Common myeloid progenitor, CD34-positive (primary cell): ENCODE results near the gene MEX3C.

Experiments
- CTCF ChIA-PET: fragments of 350-600 bp; sonication (Branson Sonifier 250); formaldehyde crosslinking; loops from one replicate; lab custom pipeline; 2021; ENCODE audit warnings: antibody characterized with exemption; lab: Charles Lee
- POLR2A ChIA-PET: fragments of 350-600 bp; sonication (Branson Sonifier 250); formaldehyde crosslinking; loops from one replicate; lab custom pipeline; 2021; ENCODE audit warnings: antibody characterized with exemption; lab: Charles Lee
- DNase-seq, 3 donors: peaks; one replicate each; pipeline versions ENCODE4 v3.0.0 to v3.0.0-alpha.2; 2013
- H3K27ac ChIP-seq, 2 experiments: 1 replicate in 1 of 2; 2 replicates in 1 of 2; pipeline ENCODE4 v1.7.0; 2013; ENCODE audit warnings: inconsistent platforms in 2 of 2, low read length in 2 of 2, mild to moderate bottlenecking in 2 of 2, low read depth in 1 of 2, moderate library complexity in 1 of 2; ENCODE audit not compliant: severe bottlenecking in 2 of 2, insufficient read depth in 1 of 2, poor library complexity in 1 of 2
- H3K27me3 ChIP-seq, 5 experiments: replicated peaks in 2 of 5; 1 replicate in 3 of 5; 2 replicates in 2 of 5; pipeline versions ENCODE4 v1.6.1 to v1.7.0; 2013; ENCODE audit warnings: low read length in 4 of 5, mild to moderate bottlenecking in 2 of 5, moderate library complexity in 2 of 5, inconsistent platforms in 1 of 5; ENCODE audit not compliant: insufficient read depth in 5 of 5, control insufficient read depth in 4 of 5
- H3K36me3 ChIP-seq, 4 experiments: 1 replicate in 2 of 4; 2 replicates in 2 of 4; pipeline versions ENCODE4 v1.6.1 to v1.7.0; 2013; ENCODE audit warnings: low read length in 3 of 4, control low read depth in 1 of 4, mild to moderate bottlenecking in 1 of 4; ENCODE audit not compliant: control insufficient read depth in 4 of 4, insufficient read depth in 4 of 4
- H3K4me1 ChIP-seq, 4 experiments: 1 replicate in 3 of 4; 2 replicates in 1 of 4; pipeline versions ENCODE4 v1.6.1 to v1.7.1; 2013; ENCODE audit warnings: low read length in 3 of 4, mild to moderate bottlenecking in 3 of 4, control low read depth in 1 of 4, inconsistent platforms in 1 of 4, moderate library complexity in 1 of 4; ENCODE audit not compliant: control insufficient read depth in 4 of 4, insufficient read depth in 4 of 4; ENCODE audit errors: control extremely low read depth in 1 of 4
- H3K4me3 ChIP-seq, 7 experiments: 1 replicate in 4 of 7; 2 replicates in 3 of 7; pipeline versions ENCODE4 v1.5.1 to v1.7.0; 2013; ENCODE audit warnings: mild to moderate bottlenecking in 7 of 7, low read length in 6 of 7, moderate library complexity in 6 of 7, inconsistent platforms in 2 of 7, low read depth in 2 of 7, control low read depth in 1 of 7; ENCODE audit not compliant: insufficient read depth in 4 of 7, control insufficient read depth in 1 of 7; ENCODE audit errors: extremely low read depth in 1 of 7
- H3K9me3 ChIP-seq, 5 experiments: 1 replicate in 4 of 5; 2 replicates in 1 of 5; pipeline versions ENCODE4 v1.6.1 to v1.7.1; 2013; ENCODE audit warnings: low read length in 4 of 5, mild to moderate bottlenecking in 2 of 5, inconsistent platforms in 1 of 5, low read depth in 1 of 5, moderate library complexity in 1 of 5; ENCODE audit not compliant: control insufficient read depth in 4 of 5, insufficient read depth in 2 of 5; ENCODE audit errors: control extremely low read depth in 1 of 5
- WGBS: methylation state at CpG from one replicate; pipeline ENCODE4 v1.1.5; 2013; ENCODE audit not compliant: insufficient coverage; 5-methylcytosine and 5-hydroxymethylcytosine counted together

MEX3C gene

GRCh38 chr18:51135795-51136194, 61.7 kb downstream of the MEX3C start:
- POLR2A ChIA-PET: interaction anchor here (0.7 kb wide), 1 partner anchor 66 kb away, joined by 5 read pairs; no protein-coding TSS in a partner anchor
- DNase-seq: no peak
- H3K27me3 ChIP-seq: no peaks in the 10 kb centered on the region
- no peak overlapping the region for H3K4me3 ChIP-seq
- H3K4me1 ChIP-seq: no peaks in the 10 kb centered on the region
- H3K9me3 ChIP-seq: no peaks in the 10 kb centered on the region
- no peaks in the 10 kb centered on the region for H3K36me3 ChIP-seq
- CTCF ChIA-PET: interaction anchor here (0.8 kb wide), 2 partner anchors 16 to 95 kb away, joined by 3 to 4 read pairs; no protein-coding TSS in a partner anchor
- H3K27ac ChIP-seq: no peak overlapping the region
- 94% methylated on average over 4 of the region's 6 CpGs for WGBS

DNA sequence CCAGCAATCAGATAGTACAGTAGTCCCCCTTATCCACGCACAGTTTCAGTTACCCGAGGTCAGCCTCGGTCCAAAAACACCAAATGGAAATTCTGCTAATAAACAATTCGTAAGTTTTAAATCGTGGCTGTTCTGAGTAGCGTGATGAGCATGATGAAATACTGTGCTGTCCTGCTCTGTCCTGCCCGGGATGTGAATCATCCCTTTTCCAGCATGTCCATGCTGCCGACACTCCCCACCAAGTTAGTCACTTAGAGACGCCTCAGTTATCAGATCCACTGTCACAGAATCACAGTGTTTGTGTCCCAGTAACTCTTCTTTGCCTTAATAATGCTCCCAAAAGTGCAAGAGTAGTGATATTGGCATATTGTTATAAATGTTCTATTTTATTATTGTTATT, 62.1 kb downstream of the MEX3C start:
- ChIA-PET CTCF (no interaction called here), POLR2A (no interaction called here)
- Histone ChIP-seq H3K27ac (no peak overlapping the region), H3K9me3 (no peaks in the 10 kb centered on the region), H3K27me3 (no peaks in the 10 kb centered on the region), H3K4me1 (no peaks in the 10 kb centered on the region), H3K36me3 (no peaks in the 10 kb centered on the region), H3K4me3 (no peak overlapping the region)
- DNase-seq: no peak
- 96% methylated on average over 9 of the region's 9 CpGs for WGBS

DNA sequence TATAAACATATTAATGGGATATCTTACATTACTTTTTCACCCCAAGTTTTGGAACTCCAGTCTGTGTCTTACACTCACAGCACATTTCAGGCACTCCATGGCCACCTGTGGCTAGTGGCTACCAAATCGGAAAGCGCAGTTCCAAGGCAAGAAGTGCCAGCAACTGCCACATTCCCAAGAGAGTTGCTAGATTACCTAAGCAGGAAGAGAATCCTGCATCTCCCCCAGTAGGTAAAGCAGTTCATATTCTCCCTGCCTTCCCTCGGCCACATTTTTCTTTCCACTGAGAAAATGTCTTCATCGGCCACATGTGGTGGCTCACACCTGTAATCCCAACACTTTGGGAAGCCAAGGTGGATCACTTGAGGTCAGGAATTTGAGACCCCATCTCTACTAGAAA, 62.8 kb downstream of the MEX3C start:
- H3K36me3 ChIP-seq: no peaks in the 10 kb centered on the region
- H3K4me3 ChIP-seq: no peak overlapping the region
- H3K4me1 ChIP-seq: no peaks in the 10 kb centered on the region
- no peaks in the 10 kb centered on the region for H3K27me3 ChIP-seq
- ChIA-PET CTCF (no interaction called here), POLR2A (no interaction called here)
- no peaks in the 10 kb centered on the region for H3K9me3 ChIP-seq
- no peak for DNase-seq
- 98% methylated on average over 4 of the region's 4 CpGs for WGBS
- no peak overlapping the region for H3K27ac ChIP-seq

GRCh38 chr18:51133580-51134160, 63.8 kb downstream of the MEX3C start:
- Histone ChIP-seq H3K36me3 (no peaks in the 10 kb centered on the region), H3K4me1 (no peaks in the 10 kb centered on the region), H3K27me3 (no peaks in the 10 kb centered on the region), H3K9me3 (no peaks in the 10 kb centered on the region), H3K4me3 (no peak overlapping the region), H3K27ac (no peak overlapping the region)
- WGBS: 97% methylated on average over 7 of the region's 12 CpGs
- CTCF ChIA-PET: interaction anchor here (0.6 to 1.6 kb wide), 4 partner anchors 9 to 878 kb away, joined by 3 to 4 read pairs (median 3); partner anchors contain the start of gene MEX3C
- POLR2A ChIA-PET: no interaction called here
- no peak for DNase-seq

DNA sequence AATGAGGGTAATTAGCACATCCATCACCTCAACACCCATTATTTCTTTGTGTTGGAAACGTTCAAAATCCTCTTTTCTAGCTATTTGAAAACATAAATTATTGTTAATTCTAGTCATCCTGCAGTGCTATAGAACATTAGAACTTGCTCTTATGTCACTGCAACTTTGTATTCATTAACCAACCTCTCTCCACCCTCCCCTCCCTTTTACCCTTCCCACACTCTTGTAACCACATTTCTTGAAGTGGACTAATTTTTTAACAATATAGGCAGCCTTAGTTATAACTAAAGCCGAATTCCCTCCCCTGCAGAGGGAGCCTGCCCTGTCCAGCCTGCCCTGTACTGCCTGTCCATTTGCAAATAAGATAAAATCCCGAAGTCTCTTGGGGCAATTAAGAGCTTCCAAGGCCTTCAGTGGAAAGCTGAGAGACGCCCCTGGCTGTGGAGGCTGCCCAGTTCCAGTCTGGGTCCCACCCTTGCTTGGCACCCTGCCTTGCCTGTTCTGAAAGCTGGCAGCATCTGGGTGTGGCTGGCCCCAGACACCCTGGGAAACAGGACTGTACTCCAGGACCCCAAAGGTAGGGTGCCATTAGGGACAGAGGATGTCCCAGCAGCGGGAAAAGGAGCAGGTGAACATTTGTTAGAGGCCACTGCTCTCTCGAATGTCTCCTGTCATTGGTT, 65.1 kb downstream of the MEX3C start:
- no peak overlapping the region for H3K27ac ChIP-seq
- H3K4me3 ChIP-seq: no peak overlapping the region
- CTCF ChIA-PET: interaction anchor here (0.7 to 1.6 kb wide), 3 partner anchors 20 to 65 kb away, joined by 3 to 4 read pairs (median 4); partner anchors contain the start of gene MEX3C
- 94% methylated on average over 5 of the region's 6 CpGs for WGBS
- H3K36me3 ChIP-seq: no peaks in the 10 kb centered on the region
- H3K9me3 ChIP-seq: no peaks in the 10 kb centered on the region
- DNase-seq: no peak
- H3K4me1 ChIP-seq: no peaks in the 10 kb centered on the region
- POLR2A ChIA-PET: interaction anchor here (0.6 kb wide), 1 partner anchor 34 kb away, joined by 3 read pairs; no protein-coding TSS in a partner anchor
- no peaks in the 10 kb centered on the region for H3K27me3 ChIP-seq

GRCh38 chr18:51128533-51128932, 68.9 kb downstream of the MEX3C start:
- no peak for DNase-seq
- H3K9me3 ChIP-seq: peaks cover 0 to 2% (median 0%) of the 10 kb centered on the region in 5 experiments

DNA sequence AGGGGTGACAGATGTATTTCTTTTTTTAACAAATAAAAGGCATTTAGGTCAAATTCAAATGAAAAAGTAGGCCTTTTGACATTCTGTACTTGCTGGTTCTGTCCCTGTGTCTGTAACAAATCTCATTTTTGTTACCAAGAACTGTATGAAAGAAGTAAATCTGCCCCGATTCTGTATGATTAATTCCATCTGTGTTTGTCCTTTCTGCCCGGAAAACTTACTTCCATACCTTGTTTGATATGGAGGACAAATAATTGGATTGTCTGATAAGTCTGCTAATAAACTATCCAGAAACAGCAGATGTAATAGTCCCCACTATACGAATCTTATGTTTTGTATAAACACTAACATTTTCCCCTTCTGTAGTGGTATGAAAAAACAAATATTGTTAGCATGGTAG, 69.8 kb downstream of the MEX3C start:
- Histone ChIP-seq H3K27me3 (peaks cover 0 to 3% (median 0%) of the 10 kb centered on the region in 5 experiments), H3K27ac (no peak overlapping the region), H3K9me3 (peaks cover 0 to 3% (median 0%) of the 10 kb centered on the region in 5 experiments), H3K36me3 (no peaks in the 10 kb centered on the region), H3K4me1 (no peaks in the 10 kb centered on the region), H3K4me3 (no peak overlapping the region)
- no peak for DNase-seq
- ChIA-PET CTCF (no interaction called here), POLR2A (no interaction called here)
- no CpG with 5 or more reads among the region's 3 CpGs for WGBS

More at GRCh38 chr18:51128533-51128932, 68.9 kb downstream of the MEX3C start:
- no peaks in the 10 kb centered on the region for H3K36me3 ChIP-seq
- H3K27ac ChIP-seq: no peak overlapping the region
- H3K27me3 ChIP-seq: no peaks in the 10 kb centered on the region
- POLR2A ChIA-PET: no interaction called here
- WGBS: no CpG with 5 or more reads among the region's 4 CpGs
- no peaks in the 10 kb centered on the region for H3K4me1 ChIP-seq
- no peak overlapping the region for H3K4me3 ChIP-seq
- CTCF ChIA-PET: no interaction called here
